ENCODE data around the gene MKS1. TPM values are rescaled to one million over a fixed set of nuclear protein-coding genes. Genes with fewer than 3 reads are reported as not detected.
A peak's percentile ranks its signal among the peaks of the same experiment; 100 is the strongest.

MKS1 gene
- polyA plus RNA-seq, 2 of the 4 experiments (the other 2 are of a cell fraction), result 16.2 to 18.6 TPM

GRCh38 chr17:58210922-58211321, 8.1 kb downstream of the MKS1 start:
- no peak overlapping the region for H3K4me2 ChIP-seq
- CTCF ChIA-PET, result interaction anchor here (0.6 to 2.8 kb wide), 4 partner anchors 11 to 1422 kb away, joined by 3 to 13 read pairs (median 4); no protein-coding TSS in a partner anchor
- POLR2A ChIA-PET, result no interaction called here
- H3K4me1 ChIP-seq, result no peaks in the 10 kb centered on the region
- H3K4me3 ChIP-seq, result no peak overlapping the region
- WGBS (ENCODE audit: missing lambda C conversion rate), result 71% methylated on average over 5 of the region's 5 CpGs
- FAIRE-seq, result no peak
- peak in 1 of 2 experiments; percentile 63; a peak in 3 of 6 replicates for ATAC-seq
- DNase-seq (ENCODE audit: low read depth in 1 of 2, low spot score in 1 of 2), result no peak
- TF ChIP-seq HMGXB4 (CRISPR knock-in tag; IDR thresholded peaks at IDR 0.05; ENCODE audit: borderline replicate concordance), result no peak
- peak; percentile 26; the same call in 1 of the 3 replicates for TF ChIP-seq CTCF (IDR thresholded peaks at IDR 0.05)
- TF ChIP-seq HOXB5 (CRISPR knock-in tag; IDR thresholded peaks at IDR 0.05), result no peak
- TF ChIP-seq CBX2 (IDR thresholded peaks at IDR 0.05; ENCODE audit: borderline replicate concordance, low read depth), result no peak
- no peaks in the 10 kb centered on the region for H3K9me3 ChIP-seq
- H3K27ac ChIP-seq, result no peak overlapping the region

- WGBS (ENCODE audit: missing lambda C conversion rate), result 86% methylated on average over 5 of the region's 5 CpGs
- H3K9me3 ChIP-seq, result no peaks in the 10 kb centered on the region
- DNase-seq (ENCODE audit: low read depth in 1 of 2, low spot score in 1 of 2) (no peak), ATAC-seq (no peak), FAIRE-seq (no peak)
- ChIA-PET POLR2A (no interaction called here), CTCF (interaction anchor here (3.4 kb wide), 1 partner anchor 9 kb away, joined by 19 read pairs; the partner anchor contains the start of gene MKS1)
- no peak overlapping the region for H3K4me3 ChIP-seq
- no peak overlapping the region for H3K27ac ChIP-seq
- H3K4me2 ChIP-seq, result no peak overlapping the region
- no peaks in the 10 kb centered on the region for H3K4me1 ChIP-seq
- TF ChIP-seq RCOR1 (IDR thresholded peaks at IDR 0.05; ENCODE audit: low read depth, low read length), result no peak
- no peak for TF ChIP-seq MYC (IDR thresholded peaks at IDR 0.05; ENCODE audit: borderline replicate concordance, low read length)
- TF ChIP-seq RARB (CRISPR knock-in tag; IDR thresholded peaks at IDR 0.05), result no peak
- no peak for TF ChIP-seq HOXB5 (CRISPR knock-in tag; IDR thresholded peaks at IDR 0.05)
- no peak for TF ChIP-seq POLR2A (IDR thresholded peaks at IDR 0.05; ENCODE audit: low read length)
- no peak for TF ChIP-seq KDM5A (IDR thresholded peaks at IDR 0.05)
- no peak for TF ChIP-seq PHF8 (IDR thresholded peaks at IDR 0.05; ENCODE audit: borderline replicate concordance, low read depth)
- TF ChIP-seq HOXA7 (CRISPR knock-in tag; IDR thresholded peaks at IDR 0.05), result no peak
- TF ChIP-seq RFX5 (IDR thresholded peaks at IDR 0.05), result no peak
- no peak for TF ChIP-seq FOSB (CRISPR knock-in tag; IDR thresholded peaks at IDR 0.05)
- TF ChIP-seq RAD21 (conservative IDR thresholded peaks at IDR 0.05 in 1 of 2, IDR thresholded peaks at IDR 0.05 in 1 of 2), result no peak
- TF ChIP-seq ZFP36 (IDR thresholded peaks at IDR 0.05; ENCODE audit: borderline replicate concordance, partially characterized antibody), result no peak
Observed at GRCh38 chr17:58208344-58208743, 10.7 kb downstream of the MKS1 start.

- ATAC-seq (no peak), FAIRE-seq (no peak), DNase-seq (ENCODE audit: low read depth in 1 of 2, low spot score in 1 of 2) (no peak)
- no peaks in the 10 kb centered on the region for H3K4me1 ChIP-seq
- ChIA-PET POLR2A (no interaction called here), CTCF (interaction anchor here (0.6 to 3.4 kb wide), 5 partner anchors 8 to 85 kb away, joined by 3 to 19 read pairs (median 5); partner anchors contain the start of gene MKS1)
- no peak overlapping the region for H3K4me3 ChIP-seq
- no peak overlapping the region for H3K27ac ChIP-seq
- TF ChIP-seq RNF2 (IDR thresholded peaks at IDR 0.05; ENCODE audit: borderline replicate concordance, low read depth) (no peak), GATA3 (IDR thresholded peaks at IDR 0.05; ENCODE audit: borderline replicate concordance) (no peak), ATOH8 (CRISPR knock-in tag; IDR thresholded peaks at IDR 0.05; ENCODE audit: low read depth) (no peak), NPAS2 (CRISPR knock-in tag; IDR thresholded peaks at IDR 0.05; ENCODE audit: borderline replicate concordance) (no peak), E2F6 (IDR thresholded peaks at IDR 0.05; ENCODE audit: borderline replicate concordance, low read depth) (no peak), PBX3 (IDR thresholded peaks at IDR 0.05) (no peak), EHF (CRISPR knock-in tag; IDR thresholded peaks at IDR 0.05) (no peak), HEYL (CRISPR knock-in tag; IDR thresholded peaks at IDR 0.05) (no peak), HOXA7 (CRISPR knock-in tag; IDR thresholded peaks at IDR 0.05) (no peak)
- H3K4me2 ChIP-seq, result no peak overlapping the region
- WGBS (ENCODE audit: missing lambda C conversion rate), result 82% methylated on average over 3 of the region's 3 CpGs
- H3K9me3 ChIP-seq, result no peaks in the 10 kb centered on the region
Observed at GRCh38 chr17:58207451-58207850, 11.6 kb downstream of the MKS1 start.
